ENCODE results near the gene LIN7B.
A peak's percentile ranks its signal among the peaks of the same experiment; 100 is the strongest.

Gene LIN7B

GRCh38 chr19:49145573-49146407 is 31.6 kb downstream of the LIN7B start:
- TF ChIP-seq YY1 (IDR thresholded peaks at IDR 0.05; ENCODE audit: low read depth) (peak; percentile 78), TEAD4 (IDR thresholded peaks at IDR 0.05) (no peak), RAD21 (IDR thresholded peaks at IDR 0.05; ENCODE audit: low read depth) (peak; percentile 79), TAF1 (IDR thresholded peaks at IDR 0.05; ENCODE audit: low read depth) (no peak), CEBPB (IDR thresholded peaks at IDR 0.05) (no peak), CREB1 (IDR thresholded peaks at IDR 0.05; ENCODE audit: low read depth) (no peak), ZBTB7A (IDR thresholded peaks at IDR 0.05; ENCODE audit: low read depth) (peak; percentile 53; the same call in 1 of the 2 replicates), MAX (IDR thresholded peaks at IDR 0.05) (peak; percentile 75), REST (IDR thresholded peaks at IDR 0.05; ENCODE audit: low read depth) (no peak), EGR1 (IDR thresholded peaks at IDR 0.05) (no peak), FOXM1 (IDR thresholded peaks at IDR 0.05; ENCODE audit: borderline replicate concordance, low read depth) (no peak), EP300 (IDR thresholded peaks at IDR 0.05; ENCODE audit: borderline replicate concordance) (0 out of 2 replicates have a peak, but pooled peaks have one; percentile 20), USF1 (IDR thresholded peaks at IDR 0.05) (no peak), TCF12 (IDR thresholded peaks at IDR 0.05; ENCODE audit: low read depth) (no peak; the same call in 1 of the 2 replicates), NFIC (IDR thresholded peaks at IDR 0.05) (no peak)

- 0 out of 2 replicates have a peak, but pooled peaks have one; percentile 6 for TF ChIP-seq ZBTB7A (IDR thresholded peaks at IDR 0.05; ENCODE audit: low read depth)
Measured at GRCh38 chr19:49146408-49146770, 32.2 kb downstream of the LIN7B start.

- no peak for TF ChIP-seq MAX (IDR thresholded peaks at IDR 0.05)
- TF ChIP-seq RAD21 (IDR thresholded peaks at IDR 0.05; ENCODE audit: low read depth): no peak
- no peak for TF ChIP-seq FOXM1 (IDR thresholded peaks at IDR 0.05; ENCODE audit: borderline replicate concordance, low read depth)
- TF ChIP-seq TAF1 (IDR thresholded peaks at IDR 0.05; ENCODE audit: low read depth): no peak
- TF ChIP-seq TCF12 (IDR thresholded peaks at IDR 0.05; ENCODE audit: low read depth): no peak
- no peak for TF ChIP-seq YY1 (IDR thresholded peaks at IDR 0.05; ENCODE audit: low read depth)
- TF ChIP-seq CEBPB (IDR thresholded peaks at IDR 0.05): no peak
- no peak for TF ChIP-seq ZBTB7A (IDR thresholded peaks at IDR 0.05; ENCODE audit: low read depth)
- no peak for TF ChIP-seq REST (IDR thresholded peaks at IDR 0.05; ENCODE audit: low read depth)
- no peak for TF ChIP-seq NFIC (IDR thresholded peaks at IDR 0.05)
Measured at GRCh38 chr19:49148044-49148682, 34.0 kb downstream of the LIN7B start.

GRCh38 chr19:49148784-49149651 is 34.8 kb downstream of the LIN7B start:
- no peak for TF ChIP-seq CREB1 (IDR thresholded peaks at IDR 0.05; ENCODE audit: low read depth)
- TF ChIP-seq YY1 (IDR thresholded peaks at IDR 0.05; ENCODE audit: low read depth): no peak
- no peak for TF ChIP-seq TCF12 (IDR thresholded peaks at IDR 0.05; ENCODE audit: low read depth)
- TF ChIP-seq RAD21 (IDR thresholded peaks at IDR 0.05; ENCODE audit: low read depth): no peak
- TF ChIP-seq NFIC (IDR thresholded peaks at IDR 0.05): no peak
- no peak; the same call in 1 of the 2 replicates for TF ChIP-seq TEAD4 (IDR thresholded peaks at IDR 0.05)
- no peak for TF ChIP-seq TAF1 (IDR thresholded peaks at IDR 0.05; ENCODE audit: low read depth)
- 0 out of 2 replicates have a peak, but pooled peaks have one; percentile 27 for TF ChIP-seq ZBTB7A (IDR thresholded peaks at IDR 0.05; ENCODE audit: low read depth)
- TF ChIP-seq EP300 (IDR thresholded peaks at IDR 0.05; ENCODE audit: borderline replicate concordance): no peak; the same call in 1 of the 2 replicates
- peak; percentile 82 for TF ChIP-seq MAX (IDR thresholded peaks at IDR 0.05)
- peak; percentile 58 for TF ChIP-seq EGR1 (IDR thresholded peaks at IDR 0.05)
- TF ChIP-seq REST (IDR thresholded peaks at IDR 0.05; ENCODE audit: low read depth): peak; percentile 82
- TF ChIP-seq FOXM1 (IDR thresholded peaks at IDR 0.05; ENCODE audit: borderline replicate concordance, low read depth): no peak
- TF ChIP-seq USF1 (IDR thresholded peaks at IDR 0.05): no peak
- no peak for TF ChIP-seq CEBPB (IDR thresholded peaks at IDR 0.05)
